HCT116 (cell line): Measurements from ENCODE around the gene FCRL5. TPM values are rescaled to one million over a fixed set of nuclear protein-coding genes. Genes with fewer than 3 reads are reported as not detected.

Source experiments
- ATAC-seq: fragments of 200-7000 bp; cut with Tn5 transposase; 2 replicates; pipeline ENCODE4 v1.9.1; 2020; ENCODE audit warnings: mild to moderate bottlenecking, moderate library complexity
- BruUV-seq: library from RNA; stranded (reverse); fragments of 400-500 nt; replicated peaks from 2 replicates; lab custom pipeline; 2021; lab: Mats Ljungman, UMichigan
- CTCF ChIA-PET: fragments of 300-600 bp; sonication (Branson Sonifier 250); formaldehyde crosslinking; loops from one replicate; lab custom pipeline; 2021; ENCODE audit warnings: antibody characterized with exemption; lab: Charles Lee
- POLR2A ChIA-PET: fragments of 300-600, 350-600 bp; sonication (Branson Sonifier 250); formaldehyde crosslinking; loops from one replicate; lab custom pipeline; 2021; ENCODE audit warnings: antibody characterized with exemption; lab: Charles Lee
- RAD21 ChIA-PET, 2 experiments: fragments of 300-600 bp; sonication (Branson Sonifier 250); formaldehyde crosslinking; loops; one replicate each; lab custom pipeline; 2023; ENCODE audit warnings: low total read pairs in 2 of 2; ENCODE audit not compliant: uncharacterized antibody in 2 of 2, unreplicated experiment in 2 of 2, low non-redundant PET in 1 of 2; lab: Charles Lee
- DNase-seq: peaks from one replicate; pipeline ENCODE4 v3.0.0-alpha.2; 2010; ENCODE audit warnings: low read depth, low spot score
- H2AFZ ChIP-seq: fragments of 200-600 bp; shearing (Covaris generic), sonication (generic); 2 replicates; pipeline ENCODE4 v1.6.1; 2017; ENCODE audit warnings: low read depth, mixed run types, mixed read lengths, antibody characterized with exemption, low read length; ENCODE audit not compliant: poor library complexity, severe bottlenecking
- H3K27ac ChIP-seq: 2 replicates; pipeline ENCODE4 v1.5.1; 2012; ENCODE audit warnings: low read depth, low read length
- H3K27me3 ChIP-seq: fragments of 200-600 bp; sonication (generic); 2 replicates; pipeline ENCODE4 v1.6.1; 2016; ENCODE audit warnings: mixed run types, low read length, mixed read lengths; ENCODE audit not compliant: insufficient read depth
- H3K36me3 ChIP-seq, 2 experiments: fragments of 200-500 bp in 1 of 2; fragments of 200-600 bp in 1 of 2; sonication (Bioruptor generic) in 1 of 2; sonication (generic) in 1 of 2; 2 replicates each; pipeline versions ENCODE4 v1.5.1 to v1.6.1; 2014 to 2016; ENCODE audit warnings: low read length in 2 of 2, inconsistent platforms in 1 of 2, mixed read lengths in 1 of 2, mixed run types in 1 of 2; ENCODE audit not compliant: insufficient read depth in 2 of 2, control insufficient read depth in 1 of 2
- H3K4me1 ChIP-seq, 2 experiments: fragments of 200-600 bp in 1 of 2; sonication (generic) in 1 of 2; 2 replicates each; pipeline versions ENCODE4 v1.5.1 to v1.6.1; 2012 to 2017; ENCODE audit warnings: low read length in 2 of 2, inconsistent platforms in 1 of 2, mild to moderate bottlenecking in 1 of 2, mixed read lengths in 1 of 2, mixed run types in 1 of 2, moderate library complexity in 1 of 2; ENCODE audit not compliant: insufficient read depth in 2 of 2, control insufficient read depth in 1 of 2
- H3K4me2 ChIP-seq: fragments of 200-600 bp; sonication (generic); 2 replicates; pipeline ENCODE4 v1.6.1; 2017; ENCODE audit warnings: mixed run types, low read length, mixed read lengths
- H3K4me3 ChIP-seq, 2 experiments: fragments of 200-600 bp in 1 of 2; sonication (generic) in 1 of 2; replicated peaks in 1 of 2; 2 replicates each; pipeline ENCODE4 v1.5.1; 2011 to 2016; ENCODE audit warnings: low read length in 2 of 2, control low read depth in 1 of 2, low read depth in 1 of 2, mild to moderate bottlenecking in 1 of 2, mixed read lengths in 1 of 2, mixed run types in 1 of 2
- H3K79me2 ChIP-seq: fragments of 200-600 bp; sonication (generic); 2 replicates; pipeline ENCODE4 v1.6.1; 2017; ENCODE audit warnings: mild to moderate bottlenecking, mixed run types, low read length, moderate library complexity, mixed read lengths; ENCODE audit not compliant: insufficient read depth
- H3K9ac ChIP-seq: fragments of 200-600 bp; sonication (generic); 2 replicates; pipeline ENCODE4 v1.6.1; 2016; ENCODE audit warnings: low read length, mixed read lengths
- H3K9me2 ChIP-seq: fragments of 200-600 bp; sonication (generic), shearing (Covaris generic); 2 replicates; pipeline ENCODE4 v1.6.1; 2017; ENCODE audit warnings: mixed run types, mild to moderate bottlenecking, moderate library complexity; ENCODE audit not compliant: insufficient read depth
- H3K9me3 ChIP-seq, 2 experiments: fragments of 200-500 bp in 1 of 2; fragments of 200-600 bp in 1 of 2; sonication (Bioruptor generic) in 1 of 2; sonication (generic) in 1 of 2; 2 replicates each; pipeline ENCODE4 v1.6.1; 2014 to 2017; ENCODE audit warnings: low read length in 2 of 2, mixed read lengths in 2 of 2, inconsistent platforms in 1 of 2, low read depth in 1 of 2, mild to moderate bottlenecking in 1 of 2, mixed run types in 1 of 2, moderate library complexity in 1 of 2; ENCODE audit not compliant: control insufficient read depth in 1 of 2, insufficient read depth in 1 of 2
- H4K20me1 ChIP-seq: fragments of 200-600 bp; sonication (generic), shearing (Covaris generic); 2 replicates; pipeline ENCODE4 v1.6.1; 2017; ENCODE audit warnings: mixed run types, mild to moderate bottlenecking, moderate library complexity; ENCODE audit not compliant: insufficient read depth
- POLR2A ChIP-seq: IDR thresholded peaks from 2 replicates; pipeline ENCODE4 v1.7.0; 2011; ENCODE audit warnings: borderline replicate concordance; ENCODE audit not compliant: insufficient read depth, insufficient read length; ENCODE audit errors: extremely low read depth
- intact Hi-C: fragments of 100-400 bp; cut with micrococcal nuclease; formaldehyde crosslinking; loops from 2 replicates; pipeline ENCODE4 v1.10.0; 2022
- total RNA-seq: library from RNA; stranded (reverse); gene quantifications from one replicate; pipeline ENCODE4 v1.2.1, GENCODE V29; 2021; ENCODE audit not compliant: unreplicated experiment

FCRL5 gene
- total RNA-seq, 1 experiment from 2014 or later: not detected

- ATAC-seq (no peak), DNase-seq (no peak)
- TF ChIP-seq POLR2A: no peak
- H3K36me3 ChIP-seq: no peaks in the 10 kb centered on the region
- H3K27ac ChIP-seq: no peak overlapping the region
- H2AFZ ChIP-seq: no peak overlapping the region
- no peaks in the 10 kb centered on the region for H3K9me3 ChIP-seq
- H3K27me3 ChIP-seq: no peaks in the 10 kb centered on the region
- H3K4me1 ChIP-seq: no peaks in the 10 kb centered on the region
- CTCF ChIA-PET: no interaction called here
- RAD21 ChIA-PET: no interaction called here
- no peak overlapping the region for H3K4me3 ChIP-seq
- POLR2A ChIA-PET: no interaction called here
- no TSS peak for BruUV-seq
- H4K20me1 ChIP-seq: no peaks in the 10 kb centered on the region
- H3K9me2 ChIP-seq: no peaks in the 10 kb centered on the region
- intact Hi-C loops: no loop called here
- H3K79me2 ChIP-seq: no peaks in the 10 kb centered on the region
- H3K9ac ChIP-seq: no peak overlapping the region
- no peak overlapping the region for H3K4me2 ChIP-seq
Measured at GRCh38 chr1:157466011-157466410, 86.3 kb downstream of the FCRL5 start.

Other genes with a start within 250 kb of the FCRL5 start
- gene FCRL4, start 45.6 kb upstream of the FCRL5 start, total RNA-seq: not detected
- gene FCRL3, start 148.3 kb upstream of the FCRL5 start, total RNA-seq: not detected
- not detected for gene FCRL2, start 224.6 kb upstream of the FCRL5 start, total RNA-seq